ENCODE data around the gene FN3KRP. TPM values are rescaled to one million over a fixed set of nuclear protein-coding genes. Genes with fewer than 3 reads are reported as not detected.

FN3KRP gene
- polyA plus RNA-seq, 3 donors: 16.5 to 24.8 (median 23.2) TPM

- DNase-seq: no peak
- TF ChIP-seq CTCF (IDR thresholded peaks at IDR 0.05): no peak
- Histone ChIP-seq H3K4me3 (replicated peaks in 1 of 3; ENCODE audit: low read depth in 2 of 3, low read length in 3 of 3) (no peak overlapping the region), H3K4me2 (replicated peaks; ENCODE audit: extremely low read depth, low read length, poor library complexity, severe bottlenecking) (no peak overlapping the region), H4K20me1 (ENCODE audit: insufficient read depth, low read length) (peaks cover 8% of the 10 kb centered on the region), H3K9me3 (replicated peaks in 1 of 2; ENCODE audit: control insufficient read depth in 1 of 2, insufficient read depth in 1 of 2, low read length in 2 of 2) (peaks cover 0 to 15% of the 10 kb centered on the region in 2 donors), H2AFZ (ENCODE audit: insufficient read depth, low read depth, low read length, poor library complexity, severe bottlenecking) (no peak overlapping the region), H3K27me3 (ENCODE audit: control insufficient read depth in 2 of 2, insufficient read depth in 2 of 2, low read length in 2 of 2) (peaks cover 0 to 8% of the 10 kb centered on the region in 2 donors), H3K79me2 (ENCODE audit: insufficient read depth, low read length) (peaks cover 17% of the 10 kb centered on the region), H3K36me3 (replicated peaks in 1 of 2; ENCODE audit: control insufficient read depth in 1 of 2, insufficient read depth in 2 of 2, low read length in 2 of 2) (no peaks in the 10 kb centered on the region), H3K9ac (ENCODE audit: insufficient read depth, low read length, poor library complexity, severe bottlenecking) (no peak overlapping the region), H3K4me1 (ENCODE audit: control insufficient read depth in 1 of 2, insufficient read depth in 2 of 2, low read length in 2 of 2) (peaks cover 10 to 15% of the 10 kb centered on the region in 2 donors), H3K27ac (ENCODE audit: low read depth in 1 of 2, low read length in 2 of 2) (no peak overlapping the region)
- H3K36me3 Mint-ChIP-seq: peaks cover 3 to 5% of the 10 kb centered on the region in 2 donors
- H3K4me1 Mint-ChIP-seq: peaks cover 20% of the 10 kb centered on the region
- H3K9me3 Mint-ChIP-seq: peaks cover 5 to 43% (median 23%) of the 10 kb centered on the region in 7 donors
- H3K4me3 Mint-ChIP-seq: peak overlapping the region in 1 of 2 donors; percentile 25
- intact Hi-C loops (cut with micrococcal nuclease): loop anchor here (2.0 to 5.0 kb wide), 4 partner anchors 33 to 103 kb away; partner anchors contain the start of genes WDR45B (in 2 of the 2), FN3KRP (in 1 of the 2) and RAB40B (in 1 of the 2)
- H3K27me3 Mint-ChIP-seq (ENCODE audit: low read depth in 3 of 3): peaks cover 1 to 30% (median 7%) of the 10 kb centered on the region in 3 donors
- no peak overlapping the region for H3K27ac Mint-ChIP-seq
- 78% methylated on average over 20 of the region's 40 CpGs for WGBS (ENCODE audit: insufficient coverage)
Observed at GRCh38 chr17:82750241-82750908, 33.9 kb downstream of the FN3KRP start.

- Mint-ChIP-seq H3K27ac (no peak overlapping the region), H3K27me3 (ENCODE audit: low read depth in 3 of 3) (peaks cover 1 to 29% (median 7%) of the 10 kb centered on the region in 3 donors), H3K9me3 (peaks cover 3 to 35% (median 16%) of the 10 kb centered on the region in 7 donors), H3K36me3 (peaks cover 4 to 5% of the 10 kb centered on the region in 2 donors), H3K4me3 (peak overlapping the region in 1 of 2 donors; percentile 48), H3K4me1 (peaks cover 25% of the 10 kb centered on the region)
- Histone ChIP-seq H3K9me3 (replicated peaks in 1 of 2; ENCODE audit: control insufficient read depth in 1 of 2, insufficient read depth in 1 of 2, low read length in 2 of 2) (peaks cover 0 to 11% of the 10 kb centered on the region in 2 donors), H3K4me1 (ENCODE audit: control insufficient read depth in 1 of 2, insufficient read depth in 2 of 2, low read length in 2 of 2) (peaks cover 10 to 15% of the 10 kb centered on the region in 2 donors), H3K27me3 (ENCODE audit: control insufficient read depth in 2 of 2, insufficient read depth in 2 of 2, low read length in 2 of 2) (peaks cover 0 to 8% of the 10 kb centered on the region in 2 donors), H3K79me2 (ENCODE audit: insufficient read depth, low read length) (peaks cover 17% of the 10 kb centered on the region), H3K4me3 (replicated peaks in 1 of 3; ENCODE audit: low read depth in 2 of 3, low read length in 3 of 3) (peak overlapping the region in 2 of 3 experiments; percentile 9 to 66), H2AFZ (ENCODE audit: insufficient read depth, low read depth, low read length, poor library complexity, severe bottlenecking) (peak overlapping the region; percentile 35), H3K9ac (ENCODE audit: insufficient read depth, low read length, poor library complexity, severe bottlenecking) (no peak overlapping the region), H3K36me3 (replicated peaks in 1 of 2; ENCODE audit: control insufficient read depth in 1 of 2, insufficient read depth in 2 of 2, low read length in 2 of 2) (no peaks in the 10 kb centered on the region), H3K27ac (ENCODE audit: low read depth in 1 of 2, low read length in 2 of 2) (no peak overlapping the region), H4K20me1 (ENCODE audit: insufficient read depth, low read length) (peaks cover 8% of the 10 kb centered on the region), H3K4me2 (replicated peaks; ENCODE audit: extremely low read depth, low read length, poor library complexity, severe bottlenecking) (peak overlapping the region; percentile 70)
- TF ChIP-seq CTCF (IDR thresholded peaks at IDR 0.05): no peak
- WGBS (ENCODE audit: insufficient coverage): 1% methylated on average over 50 of the region's 56 CpGs
- intact Hi-C loops (cut with micrococcal nuclease): loop anchor here (2.0 to 5.0 kb wide), 4 partner anchors 34 to 104 kb away; partner anchors contain the start of genes WDR45B (in 2 of the 2), FN3KRP (in 1 of the 2) and RAB40B (in 1 of the 2)
- peak in 1 of 3 donors; percentile 5 for DNase-seq
Observed at GRCh38 chr17:82751171-82751570, 34.7 kb downstream of the FN3KRP start.

Measured in CD14-positive monocyte (primary cell).